ENCODE results near the gene ST6GALNAC4.

Gene ST6GALNAC4

GRCh38 chr9:127916720-127917581 is at the start of gene ST6GALNAC4:
Gene ST6GALNAC4, minus strand, starts transcription at chr9:127917041. Its CDS starts 622 bp downstream, at chr9:127916419.
- peak; percentile 65 for DNase-seq

GRCh38 chr9:127965953-127966352 is 49.1 kb upstream of the ST6GALNAC4 start:
- no peak for DNase-seq

GRCh38 chr9:127963359-127964064 is 46.7 kb upstream of the ST6GALNAC4 start:
- DNase-seq = no peak

GRCh38 chr9:127963041-127963358 is 46.2 kb upstream of the ST6GALNAC4 start:
- no peak for DNase-seq

GRCh38 chr9:127962278-127962677 is 45.4 kb upstream of the ST6GALNAC4 start:
- no peak for DNase-seq

GRCh38 chr9:127961613-127962155 is 44.8 kb upstream of the ST6GALNAC4 start:
- no peak for DNase-seq

GRCh38 chr9:127961155-127961490 is 44.3 kb upstream of the ST6GALNAC4 start:
- DNase-seq = no peak

- no peak for DNase-seq
Measured at GRCh38 chr9:127960410-127961154, 43.7 kb upstream of the ST6GALNAC4 start.

- DNase-seq = no peak
Measured at GRCh38 chr9:127959841-127960409, 43.1 kb upstream of the ST6GALNAC4 start.

- no peak for DNase-seq
Measured at GRCh38 chr9:127959398-127959797, 42.6 kb upstream of the ST6GALNAC4 start.

GRCh38 chr9:127958728-127959127 is 41.9 kb upstream of the ST6GALNAC4 start:
- no peak for DNase-seq

GRCh38 chr9:127955294-127956015 is 38.6 kb upstream of the ST6GALNAC4 start:
- DNase-seq = no peak

GRCh38 chr9:127954831-127955293 is 38.0 kb upstream of the ST6GALNAC4 start:
- no peak for DNase-seq

- DNase-seq = no peak
Measured at GRCh38 chr9:127953768-127954505, 37.1 kb upstream of the ST6GALNAC4 start.

- no peak for DNase-seq
Measured at GRCh38 chr9:127953154-127953553, 36.3 kb upstream of the ST6GALNAC4 start.

- DNase-seq = no peak
Measured at GRCh38 chr9:127950513-127951289, 33.9 kb upstream of the ST6GALNAC4 start.

- no peak for DNase-seq
Measured at GRCh38 chr9:127949827-127950512, 33.1 kb upstream of the ST6GALNAC4 start.

- no peak for DNase-seq
Measured at GRCh38 chr9:127947841-127948710, 31.2 kb upstream of the ST6GALNAC4 start.

GRCh38 chr9:127946728-127947127 is 29.9 kb upstream of the ST6GALNAC4 start:
- DNase-seq = no peak

All from KG1 (cell line).